ENCODE results near the gene EDN1.

DNA sequence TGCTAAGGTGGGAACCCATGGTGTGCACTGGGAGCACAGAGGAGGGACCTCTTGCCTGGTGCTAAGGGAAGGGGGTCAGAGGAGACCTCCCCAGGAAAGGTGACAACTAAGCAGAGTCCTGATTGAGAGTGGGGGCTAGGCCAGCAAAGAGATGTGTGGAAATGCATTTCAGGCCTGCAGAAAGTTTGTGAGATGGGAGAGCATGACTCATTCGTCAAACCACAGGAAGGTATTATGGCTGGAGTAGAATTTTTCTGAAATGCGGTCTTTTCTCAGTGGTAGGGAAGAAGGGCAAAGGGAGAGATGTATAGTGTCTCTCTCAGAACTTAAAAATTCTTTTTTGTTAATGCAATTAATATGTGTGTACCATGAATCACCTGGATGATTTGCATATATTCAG is 23.6 kb upstream of the EDN1 start:
- TF ChIP-seq, protein P1, sequence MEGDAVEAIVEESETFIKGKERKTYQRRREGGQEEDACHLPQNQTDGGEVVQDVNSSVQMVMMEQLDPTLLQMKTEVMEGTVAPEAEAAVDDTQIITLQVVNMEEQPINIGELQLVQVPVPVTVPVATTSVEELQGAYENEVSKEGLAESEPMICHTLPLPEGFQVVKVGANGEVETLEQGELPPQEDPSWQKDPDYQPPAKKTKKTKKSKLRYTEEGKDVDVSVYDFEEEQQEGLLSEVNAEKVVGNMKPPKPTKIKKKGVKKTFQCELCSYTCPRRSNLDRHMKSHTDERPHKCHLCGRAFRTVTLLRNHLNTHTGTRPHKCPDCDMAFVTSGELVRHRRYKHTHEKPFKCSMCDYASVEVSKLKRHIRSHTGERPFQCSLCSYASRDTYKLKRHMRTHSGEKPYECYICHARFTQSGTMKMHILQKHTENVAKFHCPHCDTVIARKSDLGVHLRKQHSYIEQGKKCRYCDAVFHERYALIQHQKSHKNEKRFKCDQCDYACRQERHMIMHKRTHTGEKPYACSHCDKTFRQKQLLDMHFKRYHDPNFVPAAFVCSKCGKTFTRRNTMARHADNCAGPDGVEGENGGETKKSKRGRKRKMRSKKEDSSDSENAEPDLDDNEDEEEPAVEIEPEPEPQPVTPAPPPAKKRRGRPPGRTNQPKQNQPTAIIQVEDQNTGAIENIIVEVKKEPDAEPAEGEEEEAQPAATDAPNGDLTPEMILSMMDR (IDR thresholded peaks at IDR 0.05) = no peak
- no peak for TF ChIP-seq ZFX (IDR thresholded peaks at IDR 0.05; ENCODE audit: borderline replicate concordance)
